A673 (cell line): Measurements from ENCODE around the gene CITED1. TPM values are rescaled to one million over a fixed set of nuclear protein-coding genes. Genes with fewer than 3 reads are reported as not detected.

ENCODE experiments used
- BruUV-seq: library from RNA; stranded (reverse); fragments of 400-500 nt; replicated peaks from 2 replicates; lab custom pipeline; 2021; lab: Mats Ljungman, UMichigan
- CTCF ChIA-PET: fragments of 300-600 bp; sonication (Branson Sonifier 250); formaldehyde crosslinking; loops from one replicate; lab custom pipeline; 2022; ENCODE audit warnings: antibody characterized with exemption; lab: Charles Lee
- POLR2A ChIA-PET: fragments of 300-600 bp; sonication (Branson Sonifier 250); formaldehyde crosslinking; loops from one replicate; lab custom pipeline; 2022; ENCODE audit warnings: antibody characterized with exemption; ENCODE audit not compliant: low non-redundant PET; lab: Charles Lee
- DNase-seq: peaks from one replicate; pipeline ENCODE4 v3.0.0-alpha.2; 2015; ENCODE audit warnings: low spot score
- H3K27ac ChIP-seq: fragments of 200-600 bp; sonication (generic); 2 replicates; pipeline ENCODE4 v1.5.1; 2016; ENCODE audit warnings: mixed run types, low read depth, mild to moderate bottlenecking, mixed read lengths, antibody characterized with exemption, low read length; ENCODE audit not compliant: poor library complexity, severe bottlenecking
- H3K27me3 ChIP-seq: fragments of 200-600 bp; sonication (generic); replicated peaks from 2 replicates; pipeline ENCODE4 v1.6.1; 2017; ENCODE audit warnings: mixed run types, low read depth, mild to moderate bottlenecking, mixed read lengths, antibody characterized with exemption, low read length; ENCODE audit not compliant: insufficient read depth, poor library complexity
- H3K36me3 ChIP-seq: fragments of 200-600 bp; sonication (generic); 2 replicates; pipeline ENCODE4 v1.6.1; 2016; ENCODE audit warnings: mixed run types, mild to moderate bottlenecking, mixed read lengths, antibody characterized with exemption, low read length; ENCODE audit not compliant: insufficient read depth, poor library complexity, severe bottlenecking
- H3K4me1 ChIP-seq: fragments of 200-600 bp; sonication (generic); 2 replicates; pipeline ENCODE4 v1.6.1; 2017; ENCODE audit warnings: mixed run types, mild to moderate bottlenecking, mixed read lengths, antibody characterized with exemption, low read length; ENCODE audit not compliant: insufficient read depth, poor library complexity, severe bottlenecking
- H3K4me3 ChIP-seq: fragments of 200-600 bp; sonication (generic); 2 replicates; pipeline ENCODE4 v1.5.1; 2016; ENCODE audit warnings: low read depth, mixed run types, mild to moderate bottlenecking, mixed read lengths, low read length; ENCODE audit not compliant: poor library complexity, severe bottlenecking
- H3K9me3 ChIP-seq: fragments of 200-600 bp; sonication (generic); 2 replicates; pipeline ENCODE4 v1.6.1; 2016; ENCODE audit warnings: mixed run types, low read depth, mild to moderate bottlenecking, mixed read lengths, antibody characterized with exemption, low read length; ENCODE audit not compliant: poor library complexity, severe bottlenecking
- EZH2 ChIP-seq: fragments of 200-600 bp; sonication (generic); IDR thresholded peaks from 2 replicates; pipeline ENCODE4 v1.6.1; 2017; ENCODE audit warnings: borderline replicate concordance, low read depth, mild to moderate bottlenecking, mixed read lengths, antibody characterized with exemption, low read length; ENCODE audit not compliant: poor library complexity, severe bottlenecking
- intact Hi-C: fragments of 100-400 bp; cut with micrococcal nuclease; formaldehyde crosslinking; loops from one replicate; pipeline ENCODE4 v1.10.0; 2022; ENCODE audit not compliant: unreplicated experiment
- total RNA-seq: library from RNA; stranded (reverse); gene quantifications from 2 replicates; pipeline ENCODE4 v1.2.3, GENCODE V29; 2021
- TF ChIP-seq, protein P1 (sequence below): fragments of 300-800, 200-600 bp; sonication (generic); conservative IDR thresholded peaks from 2 replicates; pipeline ENCODE4 v1.5.1; 2017; ENCODE audit warnings: low read depth, mild to moderate bottlenecking, antibody characterized with exemption, low read length, moderate library complexity, mixed read lengths

Gene CITED1
- total RNA-seq, 1 experiment from 2014 or later = 3.2 TPM

DNA sequence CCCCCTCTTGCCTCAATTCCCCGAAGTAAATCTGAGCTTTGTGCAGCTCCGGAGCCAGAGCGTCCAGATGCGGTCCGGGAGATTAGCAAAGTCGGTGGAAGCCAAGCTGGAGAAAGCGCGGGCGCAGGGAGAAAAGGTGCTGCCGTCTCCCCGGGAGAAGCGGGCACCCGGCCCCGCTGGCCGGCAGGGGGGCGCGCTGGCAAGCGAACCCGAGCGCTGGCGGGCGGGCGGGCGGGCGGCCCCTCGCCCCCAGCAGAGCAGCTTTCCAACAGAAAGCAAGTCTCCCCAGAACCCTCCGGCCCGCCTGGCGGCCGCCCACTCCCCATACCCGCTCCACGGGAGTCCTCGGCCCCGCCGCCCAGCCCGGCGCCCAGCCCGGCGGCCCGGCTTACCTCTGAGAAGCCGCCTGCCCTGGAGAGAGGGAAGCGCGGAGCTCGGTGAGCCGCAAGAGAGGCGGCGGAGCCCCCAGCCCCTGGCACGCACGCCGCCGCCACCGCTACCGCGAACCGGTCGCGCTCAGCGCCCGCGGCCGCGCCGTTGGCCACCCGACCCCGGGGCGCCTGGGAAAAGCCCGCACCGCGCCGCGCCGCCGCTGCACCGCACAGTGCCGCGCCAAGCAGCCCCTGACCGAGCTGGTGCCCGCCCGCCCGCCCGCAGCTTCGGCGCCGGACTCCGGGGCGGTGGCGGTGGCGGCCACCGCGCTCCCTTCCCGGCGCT lies 529 bp upstream of the CITED1 start:
- intact Hi-C loops = loop anchor here (5.0 to 10.0 kb wide), 2 partner anchors 64 to 239 kb away; no protein-coding TSS in a partner anchor
- CTCF ChIA-PET = interaction anchor here (0.7 kb wide), 1 partner anchor 48 kb away, joined by 4 read pairs; no protein-coding TSS in a partner anchor
- H3K4me3 ChIP-seq = peak overlapping the region; percentile 38
- DNase-seq = peak; percentile 40
- TF ChIP-seq, protein P1, sequence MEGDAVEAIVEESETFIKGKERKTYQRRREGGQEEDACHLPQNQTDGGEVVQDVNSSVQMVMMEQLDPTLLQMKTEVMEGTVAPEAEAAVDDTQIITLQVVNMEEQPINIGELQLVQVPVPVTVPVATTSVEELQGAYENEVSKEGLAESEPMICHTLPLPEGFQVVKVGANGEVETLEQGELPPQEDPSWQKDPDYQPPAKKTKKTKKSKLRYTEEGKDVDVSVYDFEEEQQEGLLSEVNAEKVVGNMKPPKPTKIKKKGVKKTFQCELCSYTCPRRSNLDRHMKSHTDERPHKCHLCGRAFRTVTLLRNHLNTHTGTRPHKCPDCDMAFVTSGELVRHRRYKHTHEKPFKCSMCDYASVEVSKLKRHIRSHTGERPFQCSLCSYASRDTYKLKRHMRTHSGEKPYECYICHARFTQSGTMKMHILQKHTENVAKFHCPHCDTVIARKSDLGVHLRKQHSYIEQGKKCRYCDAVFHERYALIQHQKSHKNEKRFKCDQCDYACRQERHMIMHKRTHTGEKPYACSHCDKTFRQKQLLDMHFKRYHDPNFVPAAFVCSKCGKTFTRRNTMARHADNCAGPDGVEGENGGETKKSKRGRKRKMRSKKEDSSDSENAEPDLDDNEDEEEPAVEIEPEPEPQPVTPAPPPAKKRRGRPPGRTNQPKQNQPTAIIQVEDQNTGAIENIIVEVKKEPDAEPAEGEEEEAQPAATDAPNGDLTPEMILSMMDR = no peak
- peak; percentile 2 for TF ChIP-seq EZH2
- peaks cover 86% of the 10 kb centered on the region for H3K27me3 ChIP-seq
- no peaks in the 10 kb centered on the region for H3K9me3 ChIP-seq
- POLR2A ChIA-PET = no interaction called here
- no peak overlapping the region for H3K27ac ChIP-seq
- H3K4me1 ChIP-seq = no peaks in the 10 kb centered on the region
- no TSS peak for BruUV-seq
- no peaks in the 10 kb centered on the region for H3K36me3 ChIP-seq

DNA sequence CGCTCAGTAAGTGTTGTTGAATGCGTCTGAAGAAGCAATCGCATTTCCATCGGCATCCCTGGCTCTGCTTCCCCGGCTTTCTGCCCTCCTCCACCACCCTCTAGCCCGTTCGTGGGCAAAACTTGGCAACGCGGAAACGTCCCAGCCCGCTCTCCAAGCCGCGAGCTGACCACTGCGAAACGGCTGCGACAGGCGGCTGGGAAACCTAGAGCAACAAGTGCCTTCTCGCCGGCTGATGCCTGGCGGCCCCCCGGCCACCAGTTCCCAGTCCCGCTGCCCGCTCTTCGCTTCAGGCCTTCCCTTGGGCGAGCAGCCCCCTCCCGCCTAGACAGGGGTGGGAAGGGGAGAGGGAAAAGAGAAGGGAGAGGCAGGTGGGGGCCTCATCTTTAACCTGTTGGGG lies 837 bp downstream of the CITED1 start:
- intact Hi-C loops = loop anchor here (5.0 to 10.0 kb wide), 2 partner anchors 63 to 240 kb away; no protein-coding TSS in a partner anchor
- BruUV-seq = no TSS peak
- Histone ChIP-seq H3K4me1 (no peaks in the 10 kb centered on the region), H3K27me3 (peaks cover 83% of the 10 kb centered on the region), H3K4me3 (peak overlapping the region; percentile 38), H3K36me3 (no peaks in the 10 kb centered on the region), H3K27ac (no peak overlapping the region), H3K9me3 (no peaks in the 10 kb centered on the region)
- no peak for DNase-seq
- TF ChIP-seq EZH2 = no peak
- TF ChIP-seq, protein P1 = no peak
- CTCF ChIA-PET = no interaction called here
- POLR2A ChIA-PET = no interaction called here

DNA sequence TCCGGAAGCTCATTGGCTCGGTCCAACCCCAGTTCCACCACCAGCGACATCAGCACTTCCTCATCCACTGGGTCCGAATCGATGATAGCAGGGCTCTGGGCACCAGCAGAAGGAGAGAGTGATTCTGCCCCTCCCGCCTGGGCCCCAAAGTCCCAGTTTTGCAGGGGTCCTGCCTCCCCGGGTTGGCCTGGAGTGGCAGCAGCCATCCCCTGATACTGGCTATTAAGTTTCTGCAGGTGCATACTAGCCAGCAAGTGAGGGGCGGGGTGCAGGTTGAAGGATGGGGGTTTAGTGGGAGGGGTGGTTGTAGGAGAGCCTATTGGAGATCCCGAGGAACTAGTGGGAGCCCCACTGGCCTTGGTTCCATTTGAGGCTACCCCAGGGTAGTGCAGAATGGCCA lies 3.9 kb downstream of the CITED1 start:
- no peaks in the 10 kb centered on the region for H3K36me3 ChIP-seq
- H3K9me3 ChIP-seq = no peaks in the 10 kb centered on the region
- intact Hi-C loops = loop anchor here (10.0 kb wide), 1 partner anchor 243 kb away; no protein-coding TSS in a partner anchor
- CTCF ChIA-PET = no interaction called here
- no peak overlapping the region for H3K27ac ChIP-seq
- no TSS peak for BruUV-seq
- H3K27me3 ChIP-seq = peaks cover 74% of the 10 kb centered on the region
- POLR2A ChIA-PET = no interaction called here
- TF ChIP-seq EZH2 = no peak
- TF ChIP-seq, protein P1 = no peak
- H3K4me1 ChIP-seq = no peaks in the 10 kb centered on the region
- no peak overlapping the region for H3K4me3 ChIP-seq
- DNase-seq = no peak
